Stromal cell of bone marrow (primary cell): Measurements from ENCODE around the gene PGF.

Experiments
- DNase-seq: peaks from one replicate; pipeline ENCODE4 v3.0.0-alpha.2; 2012; ENCODE audit warnings: low read depth

Gene PGF

DNA sequence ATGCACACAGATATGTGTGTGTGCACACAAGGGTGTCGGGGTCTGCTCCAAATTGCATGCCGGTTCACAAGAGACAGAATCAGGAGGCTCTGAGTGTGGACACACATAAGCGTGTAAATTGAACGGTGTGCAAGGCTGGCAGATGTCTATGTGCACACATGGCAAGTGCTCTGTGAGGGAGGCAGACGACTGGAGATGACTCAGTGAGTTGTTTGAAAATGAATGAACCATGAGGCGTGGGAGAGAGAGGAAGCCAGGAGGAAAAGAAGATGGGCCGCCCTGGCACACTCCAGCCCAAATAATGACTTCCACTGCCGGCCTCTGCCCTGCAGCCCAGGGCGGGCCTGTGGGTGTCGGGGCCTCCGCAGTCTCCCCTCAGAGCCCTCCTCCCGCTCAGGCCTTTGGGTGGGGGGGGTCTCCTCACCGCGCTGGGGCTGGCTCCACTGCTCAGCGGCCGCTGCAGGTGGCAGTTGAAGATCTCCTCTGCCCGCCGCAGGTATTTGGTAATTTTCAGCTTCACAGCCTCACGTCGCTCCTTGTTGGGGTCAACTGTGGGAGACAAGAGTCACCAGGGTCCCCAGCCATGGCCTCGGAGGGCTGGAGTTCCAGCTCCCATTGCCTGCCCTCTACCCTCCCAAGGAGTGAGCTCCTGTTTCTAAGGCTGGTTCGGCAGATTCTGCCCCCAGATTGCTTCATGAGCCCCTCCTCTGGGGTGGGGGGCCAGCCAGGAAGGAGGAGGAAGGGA, 35.8 kb downstream of the PGF start:
- no peak for DNase-seq

DNA sequence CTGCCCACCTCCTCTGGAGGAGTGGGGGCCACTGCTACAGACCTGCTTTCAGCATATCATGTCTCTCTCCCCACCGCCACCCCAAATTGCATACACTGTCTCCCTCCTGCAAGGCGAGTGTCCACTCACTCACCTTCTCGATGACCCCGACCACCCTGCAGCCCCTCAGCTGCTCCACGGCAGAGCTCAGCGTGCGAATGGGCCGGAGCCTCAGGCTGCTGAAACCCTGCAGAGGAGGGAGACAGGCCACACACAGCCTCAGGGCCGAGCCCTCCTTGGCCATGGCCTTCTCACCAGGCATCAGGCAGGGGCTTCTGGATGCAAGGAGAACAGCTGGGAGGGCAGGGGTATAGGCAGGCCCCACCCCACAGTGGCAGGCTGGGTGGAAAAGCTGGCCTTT, 37.0 kb downstream of the PGF start:
- DNase-seq, result no peak

DNA sequence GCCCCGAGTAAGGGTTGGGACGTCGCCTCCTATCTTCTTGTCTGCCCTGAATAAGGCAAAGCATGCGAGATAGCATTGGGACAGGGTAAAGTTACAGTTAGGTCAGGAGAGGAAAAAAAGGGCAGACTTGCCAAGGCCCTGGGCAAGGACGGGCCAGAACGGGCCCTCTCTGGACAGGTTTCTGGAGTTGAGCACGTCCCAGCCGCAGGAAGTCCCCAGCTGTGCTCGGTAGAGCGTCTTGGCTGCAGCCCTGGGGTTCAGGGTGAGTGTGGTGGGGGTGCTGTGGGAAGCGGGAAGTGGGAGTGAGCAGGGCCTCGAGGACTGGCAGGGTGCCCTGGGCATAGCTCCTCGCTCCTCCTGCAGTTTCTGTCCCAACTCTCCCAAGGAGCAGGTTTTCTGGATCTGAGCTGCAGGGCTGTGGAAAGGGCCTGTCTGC, 37.7 kb downstream of the PGF start:
- DNase-seq, result no peak

DNA sequence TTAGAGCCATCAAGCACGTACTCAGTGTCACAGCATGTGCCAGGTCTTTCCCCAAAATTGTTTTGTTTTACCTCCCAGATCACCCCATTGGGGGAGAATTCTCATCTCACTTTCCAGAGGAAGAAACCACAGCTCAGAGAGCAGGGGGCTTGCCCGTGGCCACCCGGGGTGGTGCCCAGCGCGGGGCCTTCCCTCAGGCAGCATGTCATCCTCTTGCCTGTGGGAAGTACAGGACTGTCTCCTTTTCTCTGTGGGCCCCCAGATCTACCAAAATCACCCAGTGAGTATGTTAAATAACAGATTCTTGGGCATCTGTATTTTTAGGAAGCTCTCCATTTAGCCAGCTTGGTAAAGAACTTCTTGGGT, 38.2 kb downstream of the PGF start:
- DNase-seq, result no peak

DNA sequence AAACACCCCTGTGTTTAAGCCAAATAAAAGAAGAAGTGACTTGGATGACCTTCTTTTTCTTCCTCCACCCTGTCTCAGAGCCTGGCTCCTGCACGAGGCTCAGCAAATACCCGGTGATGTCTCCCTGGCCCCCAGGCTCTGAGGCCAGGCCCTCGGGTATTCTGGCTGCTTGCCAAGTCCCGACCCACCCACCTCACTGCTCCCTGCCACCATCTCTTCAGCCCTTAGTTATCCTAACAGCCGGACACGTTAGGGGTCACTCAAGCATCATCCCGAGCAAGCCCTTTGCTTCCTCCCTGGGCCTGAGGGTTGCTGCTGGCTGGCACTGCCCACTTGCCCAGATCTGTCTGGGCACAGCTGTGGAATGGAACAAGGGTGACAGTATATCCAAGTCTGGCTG, 39.6 kb downstream of the PGF start:
- no peak for DNase-seq

DNA sequence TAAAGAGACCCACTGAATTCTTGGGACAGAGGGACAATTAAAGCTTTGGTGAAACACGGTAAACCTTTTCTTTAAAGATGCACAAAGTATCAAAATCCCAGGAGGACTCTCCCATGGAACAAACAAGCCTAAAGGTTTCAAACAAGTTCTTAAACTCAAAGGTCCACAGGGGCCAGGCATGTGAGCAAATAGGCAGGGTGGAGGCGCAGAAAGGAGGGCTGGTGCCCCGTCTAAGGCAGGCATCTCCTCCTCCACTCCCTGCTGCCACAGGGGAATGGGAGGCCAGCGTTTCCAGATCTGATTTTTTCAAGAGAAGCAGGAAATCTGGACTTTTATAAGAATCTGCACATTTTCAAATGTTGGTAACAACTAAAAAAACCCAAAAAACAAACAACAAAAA, 40.0 kb downstream of the PGF start:
- no peak for DNase-seq

DNA sequence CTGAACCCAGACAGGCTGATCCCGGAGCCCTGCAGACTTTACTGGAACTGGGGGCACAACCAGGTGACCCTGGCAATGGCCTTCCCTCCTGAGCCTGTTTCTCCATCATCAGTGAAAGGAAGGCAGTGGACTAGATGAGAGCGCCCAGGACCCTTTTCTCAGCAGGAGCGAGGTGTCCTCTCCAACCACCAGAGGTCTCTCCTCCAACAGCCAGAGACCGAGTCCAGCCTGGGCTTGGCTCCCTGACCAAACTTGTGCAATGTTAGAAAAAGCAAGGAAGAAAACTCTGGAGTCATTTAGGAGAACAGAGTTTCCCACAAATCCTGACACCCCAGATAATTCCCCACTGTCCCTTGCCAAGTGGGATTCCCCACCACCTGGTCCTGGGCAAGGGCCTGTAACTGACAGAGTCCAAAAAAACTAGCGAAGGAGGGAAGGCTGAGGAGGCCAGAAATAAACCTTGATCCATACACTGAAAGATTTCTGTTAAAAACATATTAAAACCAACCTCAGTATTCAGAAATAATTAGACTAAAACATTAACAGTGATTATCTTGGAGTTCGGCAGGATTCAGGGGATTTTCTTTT, 41.3 kb downstream of the PGF start:
- DNase-seq, result peak; percentile 73

DNA sequence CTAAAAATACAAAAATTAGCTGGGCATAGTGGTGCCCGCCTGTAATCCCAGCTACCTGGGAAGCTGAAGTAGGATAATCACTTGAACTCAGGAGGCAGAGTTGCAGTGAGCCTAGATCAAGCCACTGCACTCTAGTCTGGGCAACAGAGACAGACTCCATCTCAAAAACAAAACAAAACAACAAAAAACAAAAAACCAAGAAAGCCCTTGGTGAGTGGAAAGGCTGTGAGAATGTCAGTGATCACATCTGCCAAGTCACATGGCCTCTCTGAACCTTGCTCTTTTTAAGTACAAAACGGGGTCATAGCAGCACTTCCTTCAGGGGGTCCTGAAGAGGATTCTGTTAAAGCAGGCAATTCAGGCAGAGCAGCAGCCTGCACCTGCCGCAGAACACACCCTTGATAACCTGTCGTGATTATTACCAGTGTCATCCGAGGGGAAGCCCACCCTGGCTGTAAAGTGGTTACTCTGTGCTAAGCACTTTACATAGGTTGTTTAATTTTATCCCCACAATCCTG, 41.9 kb downstream of the PGF start:
- no peak for DNase-seq

DNA sequence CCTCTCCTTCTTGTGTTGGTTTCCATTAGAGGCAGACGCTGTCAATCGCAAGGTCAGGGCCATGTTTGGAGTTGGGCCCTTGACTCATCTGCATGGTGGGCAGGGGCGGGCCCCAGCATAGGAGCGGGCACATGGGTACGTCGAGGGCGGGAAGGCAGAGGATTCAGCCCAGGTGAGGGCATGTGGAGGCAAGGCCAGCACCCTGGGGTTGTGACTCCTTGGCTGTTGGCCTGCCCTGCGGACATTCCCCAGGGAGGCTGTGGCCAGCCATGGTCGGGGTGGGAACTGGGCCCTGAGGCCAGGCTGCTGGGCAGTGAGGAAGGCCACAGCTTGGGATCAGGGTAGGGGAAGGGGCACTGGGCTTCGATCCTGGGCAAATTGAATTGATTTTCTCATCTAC, 42.6 kb downstream of the PGF start:
- DNase-seq, result no peak

DNA sequence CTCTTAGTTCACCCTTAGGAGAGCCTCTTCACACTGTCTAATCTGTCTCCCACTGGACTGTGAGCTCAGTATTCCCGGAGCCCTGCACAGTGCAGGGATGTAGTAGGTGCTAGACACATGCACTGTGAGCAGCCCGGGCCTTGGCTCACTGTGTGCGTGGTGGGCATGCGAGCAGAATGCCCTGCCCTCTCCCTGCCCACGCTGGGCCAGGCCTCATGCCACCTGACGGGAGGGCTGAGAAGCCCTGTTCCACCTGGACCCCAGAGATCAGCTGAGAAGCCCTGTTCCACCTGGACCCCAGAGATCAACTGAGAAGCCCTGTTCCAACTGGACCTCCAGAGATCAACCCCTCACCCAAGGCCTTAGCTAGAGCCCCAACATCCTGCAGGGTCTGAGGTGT, 43.3 kb downstream of the PGF start:
- no peak for DNase-seq

DNA sequence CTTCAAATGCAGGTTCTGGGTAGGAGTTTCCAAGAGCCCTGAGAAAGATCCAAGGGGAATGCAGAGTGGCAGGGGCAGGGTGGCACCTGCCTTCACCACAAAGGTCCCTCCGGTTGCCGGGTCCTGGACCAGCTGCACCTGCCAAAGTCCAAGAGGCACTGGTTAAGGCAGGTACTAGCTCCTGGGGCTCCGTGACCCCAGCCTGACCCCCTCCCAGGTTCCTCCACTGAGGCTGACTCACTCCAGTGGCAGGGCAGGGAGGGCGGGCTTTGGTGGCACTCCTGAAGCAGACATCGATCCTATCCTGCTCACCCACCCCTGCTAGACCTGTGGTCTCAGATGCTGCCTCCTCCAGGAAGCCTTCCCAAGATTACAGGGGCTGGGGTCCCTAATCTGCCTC, 43.7 kb downstream of the PGF start:
- no peak for DNase-seq

DNA sequence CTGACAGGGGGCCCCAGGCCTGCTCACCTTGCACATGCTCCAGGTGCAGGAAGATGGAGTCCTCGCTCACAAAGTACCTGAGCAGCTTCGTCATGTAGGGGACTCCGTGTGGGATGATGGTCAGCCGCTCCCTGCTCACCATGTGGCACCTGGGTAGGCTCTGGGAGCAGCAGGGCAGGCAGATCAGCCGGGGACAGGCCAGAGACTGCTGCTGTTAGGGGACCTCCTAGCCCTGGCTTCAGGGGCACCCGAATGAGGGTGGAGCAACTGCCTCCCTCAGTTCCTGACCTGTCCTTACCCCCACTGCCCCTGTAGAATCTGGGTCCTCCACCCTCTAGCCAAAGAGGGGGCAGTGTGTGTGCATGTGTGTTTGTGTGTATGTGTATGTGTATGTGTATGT, 44.2 kb downstream of the PGF start:
- no peak for DNase-seq

DNA sequence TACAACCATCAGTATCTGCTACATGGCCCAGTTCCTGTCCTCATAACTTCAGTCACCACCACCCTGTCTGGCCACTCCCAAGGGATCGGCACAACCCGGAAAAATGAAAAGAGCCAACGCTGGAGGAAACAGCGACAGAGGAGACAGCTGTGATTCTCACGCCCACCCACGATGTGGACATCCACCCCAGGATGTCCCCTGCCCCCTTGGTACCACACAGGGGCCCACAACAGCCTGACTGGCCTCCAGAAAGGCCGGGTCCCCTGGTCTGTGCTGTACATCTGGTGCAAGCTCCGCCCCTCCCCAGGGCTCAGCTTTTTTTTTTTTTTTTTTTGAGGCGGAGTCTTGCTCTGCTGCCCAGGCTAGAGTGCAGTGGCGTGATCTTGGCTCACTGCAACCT, 44.8 kb downstream of the PGF start:
- DNase-seq, result no peak

DNA sequence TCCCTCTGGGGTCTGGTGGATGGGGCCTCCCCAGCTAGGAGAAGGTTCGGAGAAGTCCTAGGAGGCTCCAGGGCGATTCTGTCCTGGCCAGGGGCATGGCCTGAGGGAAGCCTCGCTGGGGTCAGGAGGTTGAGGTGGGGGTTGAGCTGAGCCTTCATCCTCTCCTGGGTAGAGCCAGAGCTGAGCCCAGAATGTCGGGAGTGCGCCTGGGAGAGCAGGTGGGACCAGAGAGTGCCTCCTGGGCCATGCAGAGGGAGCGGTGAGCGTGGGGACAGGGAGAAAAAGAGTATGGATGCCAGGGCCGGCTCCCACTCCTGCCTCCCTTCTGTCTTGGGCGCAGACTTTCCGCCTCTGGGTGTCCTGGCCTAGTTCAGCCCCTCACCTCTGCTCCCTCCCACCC, 45.5 kb downstream of the PGF start:
- no peak for DNase-seq

DNA sequence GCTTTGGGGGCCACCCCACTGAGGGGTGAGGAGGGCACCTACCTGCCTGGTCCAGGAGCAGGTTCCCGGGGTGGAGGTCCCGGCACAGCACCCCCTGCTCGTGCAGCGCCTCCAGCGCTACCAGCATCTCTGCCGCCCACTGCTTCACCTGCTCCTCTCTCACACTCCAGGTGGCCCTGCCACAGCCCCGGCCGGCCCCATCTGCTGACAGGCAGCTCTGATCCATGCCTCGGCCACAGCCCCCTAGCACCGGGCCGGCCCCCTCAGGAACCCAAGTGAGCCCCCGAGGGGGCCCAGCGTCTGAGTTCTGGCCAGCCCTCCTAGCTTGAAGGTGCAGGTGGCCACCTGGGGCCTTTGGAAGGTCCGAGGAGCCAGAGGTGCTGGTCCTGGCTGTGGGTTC, 45.9 kb downstream of the PGF start:
- DNase-seq, result no peak

DNA sequence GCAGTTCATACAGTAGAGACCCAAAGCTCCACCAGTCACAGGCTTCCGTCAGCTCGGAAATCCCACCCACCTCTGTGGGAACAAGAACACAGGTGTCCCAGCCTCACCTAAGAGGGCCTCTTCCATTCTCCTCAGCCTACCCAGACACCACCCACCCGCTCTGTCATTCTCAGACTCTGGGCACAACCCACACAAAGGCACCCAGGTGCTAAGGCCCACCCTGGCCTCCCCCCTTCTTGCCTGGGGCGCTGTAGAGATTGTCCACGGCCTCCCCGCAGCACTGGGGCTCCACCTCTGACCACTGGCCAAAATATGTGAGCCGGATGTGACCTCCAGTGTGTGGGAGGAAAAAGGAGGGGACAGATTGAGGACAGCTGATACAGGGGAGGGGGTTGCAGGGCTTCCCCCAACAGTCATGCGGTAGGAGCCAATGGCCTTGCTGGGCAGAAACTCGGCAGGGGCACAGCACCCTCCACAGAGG, 46.5 kb downstream of the PGF start:
- DNase-seq, result no peak

DNA sequence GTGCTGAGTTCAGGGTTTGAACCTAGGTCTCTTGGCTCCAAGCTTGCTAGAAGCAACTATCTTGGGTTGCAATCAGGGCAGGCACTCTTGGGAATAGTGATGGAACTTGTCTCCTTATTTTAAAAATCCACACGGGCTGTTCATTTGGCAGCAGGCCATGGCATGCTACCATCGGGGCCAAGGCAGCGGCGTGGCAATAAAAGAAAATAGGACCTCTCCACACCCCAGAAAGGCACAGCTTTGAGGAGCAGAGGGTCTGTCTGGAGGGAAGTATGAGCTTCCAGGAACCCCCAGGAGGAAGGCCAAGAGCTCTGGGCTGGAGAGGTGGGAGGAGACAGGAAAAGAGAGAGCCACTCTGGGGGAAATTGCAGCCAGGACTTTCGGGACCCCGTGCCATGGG, 47.7 kb downstream of the PGF start:
- DNase-seq, result no peak

DNA sequence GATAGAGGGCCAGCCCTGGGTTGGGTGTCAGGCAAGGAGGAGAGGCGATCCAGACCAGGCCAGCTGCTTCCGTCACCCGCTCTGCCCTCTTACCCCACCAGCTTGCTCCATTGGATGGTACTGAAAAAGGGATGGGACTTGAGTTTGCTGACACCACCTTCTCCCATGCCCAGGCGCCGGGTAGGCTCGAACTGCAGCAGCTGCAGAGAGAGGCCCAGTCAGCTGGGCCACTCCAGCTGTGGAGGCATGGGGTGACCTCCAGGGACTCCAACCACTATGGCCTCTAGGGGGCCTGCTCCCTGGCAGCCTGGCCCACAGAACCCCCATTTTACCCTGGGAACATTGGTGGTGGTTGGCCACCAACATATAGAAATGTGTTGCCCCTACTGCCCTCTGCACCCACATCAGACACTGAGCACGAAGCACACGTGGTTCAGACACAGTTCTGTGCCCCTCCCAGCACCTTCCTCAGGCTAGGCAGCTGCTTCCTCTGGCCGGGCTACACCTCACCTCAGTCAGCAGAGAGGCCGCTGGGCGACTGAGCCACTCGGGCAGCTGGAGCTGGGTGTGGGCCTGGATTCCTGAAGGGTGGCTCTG, 48.4 kb downstream of the PGF start:
- DNase-seq, result no peak

DNA sequence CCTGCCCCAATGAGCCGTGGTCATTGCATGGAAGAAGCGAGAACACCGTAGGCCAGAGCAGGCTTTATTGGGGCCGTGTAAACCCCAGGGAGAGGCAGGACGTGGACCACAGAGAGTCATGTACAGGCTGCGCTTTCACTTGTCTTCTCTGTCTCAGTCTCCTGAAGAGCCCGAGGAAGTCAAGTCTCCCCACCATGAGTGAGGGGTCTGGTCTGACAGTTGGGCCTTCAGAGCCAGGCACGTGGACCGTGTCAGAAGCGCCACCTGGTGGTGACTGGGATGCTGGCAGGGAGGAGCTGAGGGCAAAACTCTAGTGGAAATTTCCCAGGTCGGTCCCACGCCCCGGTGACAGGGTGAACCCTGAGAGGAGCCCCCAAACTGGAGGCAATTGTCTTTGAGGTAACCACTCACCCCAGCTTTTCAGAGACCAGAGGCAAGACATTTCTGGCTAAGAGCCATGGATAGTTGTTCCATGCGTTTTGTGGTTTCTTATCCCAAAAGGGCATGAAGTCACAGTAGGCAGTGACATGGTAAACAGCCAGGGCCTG, 49.7 kb downstream of the PGF start:
- DNase-seq, result no peak

DNA sequence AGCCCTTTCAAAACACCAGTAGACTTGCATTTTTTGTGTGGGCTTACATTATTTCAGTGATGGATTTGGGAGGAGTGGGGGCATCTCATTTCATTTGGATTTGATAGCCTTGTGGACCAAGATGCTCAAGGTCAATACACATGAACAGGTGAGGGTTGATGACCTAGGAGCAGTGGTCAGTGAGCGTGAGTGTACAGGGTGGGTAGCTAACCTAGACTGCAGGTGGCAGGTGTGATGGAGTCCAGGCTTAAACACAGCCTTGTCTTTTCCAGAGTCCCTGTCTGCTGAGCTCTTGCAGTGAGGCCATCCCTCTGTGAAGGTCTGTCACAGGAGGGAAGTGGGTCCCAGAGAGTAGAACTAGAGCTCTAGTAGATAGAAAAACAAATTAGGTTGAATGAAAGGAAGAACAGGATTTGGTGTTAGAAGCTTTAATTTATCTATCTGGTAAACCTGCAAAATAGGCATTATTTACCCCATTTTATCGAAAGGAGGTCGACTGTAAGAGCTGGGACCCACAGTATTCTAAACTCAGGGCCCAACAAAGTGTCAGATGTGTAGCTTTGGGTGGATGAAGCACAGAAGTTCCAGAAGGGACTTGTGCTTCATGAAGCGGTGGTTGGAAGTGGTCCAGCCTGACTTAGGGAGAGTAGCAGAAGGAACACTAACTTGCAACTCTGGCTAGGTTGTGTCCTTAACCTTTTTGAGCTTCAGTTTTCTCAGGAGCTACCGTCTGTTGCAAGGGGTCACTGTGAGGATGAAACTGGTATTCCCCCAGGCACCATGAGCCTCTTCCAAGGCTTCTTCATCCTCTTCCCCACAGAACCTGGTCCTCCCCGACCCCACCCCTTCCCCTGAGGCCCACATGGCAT, 50.5 kb downstream of the PGF start:
- no peak for DNase-seq

DNA sequence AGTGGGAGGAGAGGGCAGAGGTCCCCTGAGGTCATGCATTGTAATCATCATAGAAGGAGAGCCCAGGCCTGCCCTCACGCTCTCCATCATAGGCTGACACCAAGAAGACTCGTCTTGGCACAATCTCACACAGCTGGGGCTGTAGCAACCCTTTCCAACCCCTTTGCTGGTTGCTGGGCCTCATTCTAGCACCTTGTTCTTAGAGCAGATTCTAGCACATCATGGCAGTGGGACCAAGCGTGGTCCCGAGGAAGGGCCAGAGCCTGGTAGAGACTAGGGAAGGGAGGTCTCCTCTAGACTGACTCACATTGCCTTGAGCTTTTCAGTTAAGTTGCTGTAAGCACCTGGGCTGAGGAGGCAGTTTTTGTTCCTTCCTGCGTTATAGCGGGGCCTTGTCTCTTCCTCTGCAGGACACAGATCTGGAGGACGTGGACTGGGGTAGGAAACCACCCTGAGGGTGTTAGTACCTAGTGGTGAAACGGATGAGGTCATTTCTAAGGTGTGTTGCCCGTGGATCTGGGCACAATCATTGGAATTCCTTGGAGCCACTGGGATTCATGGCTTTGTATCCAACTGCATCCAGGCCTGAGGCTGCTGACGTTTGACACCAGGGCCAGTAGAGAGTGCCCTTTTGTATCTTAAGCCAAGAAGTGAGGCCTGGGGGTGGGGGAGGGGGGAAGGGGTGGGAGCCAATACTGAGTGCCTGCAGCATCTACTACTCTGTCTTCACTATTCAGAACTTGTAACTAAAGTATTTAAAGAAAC, 52.3 kb downstream of the PGF start:
- DNase-seq, result no peak
